Panc1 (cell line): ENCODE measurements around the gene GRIA3.

Experiments
- POLR2AphosphoS5 ChIP-seq: IDR thresholded peaks from 2 replicates; pipeline ENCODE4 v1.6.1; 2012; ENCODE audit warnings: mild to moderate bottlenecking, low read depth, low read length, moderate library complexity
- SIN3A ChIP-seq: IDR thresholded peaks from 2 replicates; pipeline ENCODE4 v1.6.1; 2012; ENCODE audit warnings: low read depth, mild to moderate bottlenecking, low read length, moderate library complexity, borderline replicate concordance; ENCODE audit not compliant: insufficient read depth
- TF ChIP-seq, protein P1 (sequence below): fragments of 450-650 bp; IDR thresholded peaks from 2 replicates; pipeline ENCODE4 v1.5.1; 2017; ENCODE audit warnings: mild to moderate bottlenecking

GRCh38 chrX:123272630-123273029, 88.6 kb downstream of the GRIA3 start:
- TF ChIP-seq, protein P1, sequence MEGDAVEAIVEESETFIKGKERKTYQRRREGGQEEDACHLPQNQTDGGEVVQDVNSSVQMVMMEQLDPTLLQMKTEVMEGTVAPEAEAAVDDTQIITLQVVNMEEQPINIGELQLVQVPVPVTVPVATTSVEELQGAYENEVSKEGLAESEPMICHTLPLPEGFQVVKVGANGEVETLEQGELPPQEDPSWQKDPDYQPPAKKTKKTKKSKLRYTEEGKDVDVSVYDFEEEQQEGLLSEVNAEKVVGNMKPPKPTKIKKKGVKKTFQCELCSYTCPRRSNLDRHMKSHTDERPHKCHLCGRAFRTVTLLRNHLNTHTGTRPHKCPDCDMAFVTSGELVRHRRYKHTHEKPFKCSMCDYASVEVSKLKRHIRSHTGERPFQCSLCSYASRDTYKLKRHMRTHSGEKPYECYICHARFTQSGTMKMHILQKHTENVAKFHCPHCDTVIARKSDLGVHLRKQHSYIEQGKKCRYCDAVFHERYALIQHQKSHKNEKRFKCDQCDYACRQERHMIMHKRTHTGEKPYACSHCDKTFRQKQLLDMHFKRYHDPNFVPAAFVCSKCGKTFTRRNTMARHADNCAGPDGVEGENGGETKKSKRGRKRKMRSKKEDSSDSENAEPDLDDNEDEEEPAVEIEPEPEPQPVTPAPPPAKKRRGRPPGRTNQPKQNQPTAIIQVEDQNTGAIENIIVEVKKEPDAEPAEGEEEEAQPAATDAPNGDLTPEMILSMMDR: no peak
- no peak for TF ChIP-seq SIN3A
- no peak for TF ChIP-seq POLR2AphosphoS5
